Left colon (tissue), 2 donors: ENCODE measurements around the gene CDH23. TPM values are rescaled to one million over a fixed set of nuclear protein-coding genes. Genes with fewer than 3 reads are reported as not detected.

Experiments
- ATAC-seq: fragments of 200-7000 bp; cut with Tn5 transposase; one replicate; pipeline ENCODE4 v1.9.1; 2020; ENCODE audit warnings: mild to moderate bottlenecking, moderate library complexity
- DNase-seq, 2 donors: peaks; one replicate each; pipeline ENCODE4 v3.0.0-alpha.2; 2020
- intact Hi-C, 2 donors: fragments of 100-400 bp; cut with DNase I in 1 of 2; cut with micrococcal nuclease in 1 of 2; formaldehyde crosslinking; loops; one replicate each; pipeline versions ENCODE4 v1.11.2 to v1.14.0; 2022; cut with DNase I, micrococcal nuclease
- total RNA-seq, 2 donors: library from RNA; stranded (reverse); fragmentation: NEBNext Ultra II Directional; extraction: Animal tissue kit (Norgen Biotek cat#: 25700); gene quantifications; one replicate each; pipeline ENCODE4 v1.2.1, GENCODE V29; 2021
- donor health status: DM: no; HTN: no; CAD: no.
- donor health status: DM: yes; HTN: yes; CAD: no.

Gene CDH23
- total RNA-seq, 2 donors from 2014 or later = 2.2 to 2.5 TPM

GRCh38 chr10:71608819-71609768 lies 212.4 kb downstream of the CDH23 start:
- ATAC-seq (no peak), DNase-seq (peak; percentile 58 to 91)
- intact Hi-C loops = no loop called here

- intact Hi-C loops = no loop called here
- ATAC-seq (no peak), DNase-seq (no peak)
These were observed 213.9 kb downstream of the CDH23 start for GRCh38 chr10:71610651-71611050.

GRCh38 chr10:71611131-71611530 lies 214.4 kb downstream of the CDH23 start:
- ATAC-seq (no peak), DNase-seq (no peak)
- intact Hi-C loops = no loop called here

- no peak for ATAC-seq
- DNase-seq = no peak
- intact Hi-C loops = no loop called here
These were observed 215.1 kb downstream of the CDH23 start for GRCh38 chr10:71611709-71612422.

- DNase-seq (peak; percentile 47 to 72), ATAC-seq (peak; percentile 90)
- intact Hi-C loops = no loop called here
These were observed 216.6 kb downstream of the CDH23 start for GRCh38 chr10:71613261-71613777.

- ATAC-seq = no peak
- intact Hi-C loops = no loop called here
- no peak for DNase-seq
These were observed 217.2 kb downstream of the CDH23 start for GRCh38 chr10:71613877-71614276.

GRCh38 chr10:71614946-71615345 lies 218.2 kb downstream of the CDH23 start:
- DNase-seq (no peak), ATAC-seq (no peak)
- intact Hi-C loops = no loop called here

- DNase-seq (no peak), ATAC-seq (no peak)
- intact Hi-C loops = no loop called here
These were observed 219.0 kb downstream of the CDH23 start for GRCh38 chr10:71615538-71616329.

GRCh38 chr10:71616817-71617654 lies 220.3 kb downstream of the CDH23 start:
- no peak for DNase-seq
- ATAC-seq = peak; percentile 22
- intact Hi-C loops = no loop called here

GRCh38 chr10:71618176-71618575 lies 221.5 kb downstream of the CDH23 start:
- intact Hi-C loops = no loop called here
- DNase-seq = no peak
- ATAC-seq = no peak

GRCh38 chr10:71618598-71618997 lies 221.9 kb downstream of the CDH23 start:
- ATAC-seq (no peak), DNase-seq (no peak)
- intact Hi-C loops = no loop called here

GRCh38 chr10:71620642-71621041 lies 223.9 kb downstream of the CDH23 start:
- intact Hi-C loops = no loop called here
- no peak for ATAC-seq

GRCh38 chr10:71621231-71622153 lies 224.8 kb downstream of the CDH23 start:
- no peak for ATAC-seq
- no peak for DNase-seq
- intact Hi-C loops = no loop called here

More at GRCh38 chr10:71620642-71621041, 223.9 kb downstream of the CDH23 start:
- no peak for DNase-seq

- ATAC-seq = no peak
- intact Hi-C loops = no loop called here
- DNase-seq = no peak
These were observed 225.4 kb downstream of the CDH23 start for GRCh38 chr10:71622154-71622526.

GRCh38 chr10:71622616-71623015 lies 225.9 kb downstream of the CDH23 start:
- no peak for ATAC-seq
- DNase-seq = no peak
- intact Hi-C loops = no loop called here

GRCh38 chr10:71623098-71623985 lies 226.6 kb downstream of the CDH23 start:
- intact Hi-C loops = no loop called here
- peak; percentile 86 for ATAC-seq
- DNase-seq = no peak
